Measurements from ENCODE around the gene TNS3. TPM values are rescaled to one million over a fixed set of nuclear protein-coding genes. Genes with fewer than 3 reads are reported as not detected.
A peak's percentile ranks its signal among the peaks of the same experiment; 100 is the strongest.

Gene TNS3
- total RNA-seq, 1 experiment from 2014 or later, result 61.7 TPM

GRCh38 chr7:47507522-47507921, 74.4 kb downstream of the TNS3 start:
- no peak for DNase-seq (ENCODE audit: low read depth, low spot score)
- in situ Hi-C loops (cut with HindIII; ENCODE audit: low pct_unique_long_range_greater_than_20kb, low sequenced_read_pairs), result no loop called here

GRCh38 chr7:47506382-47507339, 75.2 kb downstream of the TNS3 start:
- in situ Hi-C loops (cut with HindIII; ENCODE audit: low pct_unique_long_range_greater_than_20kb, low sequenced_read_pairs), result no loop called here
- DNase-seq (ENCODE audit: low read depth, low spot score), result no peak

DNA sequence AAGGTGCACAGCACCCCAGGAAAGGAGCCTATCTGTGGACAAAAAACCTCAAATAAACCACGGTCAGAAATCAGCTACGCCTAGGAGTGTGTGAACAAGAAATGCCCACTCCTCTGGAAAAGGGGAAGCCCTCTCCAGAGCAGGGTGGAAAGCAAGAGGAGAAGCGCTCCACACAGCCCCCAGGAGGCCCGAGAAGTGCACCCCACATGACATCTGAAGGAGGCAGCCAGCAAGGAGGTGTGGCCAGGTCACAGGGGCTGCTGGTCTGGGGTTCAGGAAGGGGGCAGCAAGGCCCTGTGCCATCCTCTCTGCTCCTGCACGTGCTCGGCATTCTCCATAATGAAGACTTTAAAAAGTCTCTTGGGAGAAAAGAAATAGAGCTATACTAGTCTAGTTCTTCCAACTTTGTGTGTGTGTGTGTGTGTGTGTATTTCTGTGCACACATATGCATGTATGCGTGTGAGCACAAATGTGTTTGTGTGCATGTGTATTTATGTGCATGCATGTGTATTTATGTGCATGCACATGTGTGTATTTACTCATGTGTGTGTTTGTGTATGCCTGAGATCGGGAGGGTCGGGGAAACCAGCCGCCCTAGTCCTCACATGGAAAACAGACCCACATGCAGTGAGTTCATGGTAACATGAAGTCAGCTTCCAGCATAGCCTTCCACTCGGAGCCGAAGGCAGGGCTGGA, 76.5 kb downstream of the TNS3 start:
- in situ Hi-C loops (cut with HindIII; ENCODE audit: low pct_unique_long_range_greater_than_20kb, low sequenced_read_pairs), result no loop called here
- no peak for DNase-seq (ENCODE audit: low read depth, low spot score)

- in situ Hi-C loops (cut with HindIII; ENCODE audit: low pct_unique_long_range_greater_than_20kb, low sequenced_read_pairs), result no loop called here
- DNase-seq (ENCODE audit: low read depth, low spot score), result peak; percentile 92
Measured at GRCh38 chr7:47504551-47505311, 77.2 kb downstream of the TNS3 start.

GRCh38 chr7:47503281-47503680, 78.6 kb downstream of the TNS3 start:
- DNase-seq (ENCODE audit: low read depth, low spot score), result peak; percentile 61
- in situ Hi-C loops (cut with HindIII; ENCODE audit: low pct_unique_long_range_greater_than_20kb, low sequenced_read_pairs), result no loop called here

- in situ Hi-C loops (cut with HindIII; ENCODE audit: low pct_unique_long_range_greater_than_20kb, low sequenced_read_pairs), result no loop called here
- DNase-seq (ENCODE audit: low read depth, low spot score), result no peak
Measured at GRCh38 chr7:47502240-47502877, 79.6 kb downstream of the TNS3 start.

DNA sequence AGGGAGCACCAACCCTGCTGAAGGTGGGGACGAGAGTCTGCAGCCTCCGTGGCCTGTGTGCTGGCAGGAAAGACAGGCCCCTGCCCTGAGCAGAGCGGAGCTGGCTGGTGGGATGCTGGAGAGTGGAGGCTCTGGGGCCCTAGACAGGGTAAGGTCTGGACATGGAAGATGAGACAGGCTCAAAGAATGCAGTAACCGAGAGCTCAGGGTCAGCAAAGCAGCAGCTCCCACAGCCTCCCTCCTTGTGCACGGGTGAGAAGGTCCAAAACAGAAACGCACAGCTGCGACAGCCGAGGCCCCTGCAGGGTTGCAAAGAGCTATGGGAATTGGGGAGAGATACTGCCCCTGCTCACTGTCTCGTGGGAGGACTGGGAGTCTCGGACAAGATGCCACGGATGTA, 80.5 kb downstream of the TNS3 start:
- in situ Hi-C loops (cut with HindIII; ENCODE audit: low pct_unique_long_range_greater_than_20kb, low sequenced_read_pairs), result no loop called here
- no peak for DNase-seq (ENCODE audit: low read depth, low spot score)

DNA sequence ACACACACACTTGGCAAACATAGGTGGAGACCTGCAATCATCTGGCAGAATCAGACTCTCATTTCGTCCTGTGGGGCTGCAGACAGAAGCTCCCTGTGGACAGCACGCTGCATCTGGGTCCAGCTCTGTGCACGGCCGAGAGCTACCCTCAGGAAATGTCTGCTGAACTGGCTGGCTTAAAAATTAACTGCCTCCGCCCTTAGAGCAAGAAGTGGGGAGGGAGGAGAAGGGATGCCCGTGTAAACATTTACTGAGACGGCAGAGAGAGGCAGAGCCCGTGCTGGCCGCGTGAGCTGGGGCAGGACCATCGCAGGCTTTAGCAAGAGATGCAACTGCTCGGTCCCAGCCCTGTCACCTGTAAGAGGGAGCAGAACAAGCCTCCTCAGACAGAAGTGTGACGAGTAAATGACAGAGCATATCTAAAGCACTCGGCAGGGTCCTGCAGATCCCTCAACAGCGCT, 81.8 kb downstream of the TNS3 start:
- DNase-seq (ENCODE audit: low read depth, low spot score), result no peak
- in situ Hi-C loops (cut with HindIII; ENCODE audit: low pct_unique_long_range_greater_than_20kb, low sequenced_read_pairs), result no loop called here

DNA sequence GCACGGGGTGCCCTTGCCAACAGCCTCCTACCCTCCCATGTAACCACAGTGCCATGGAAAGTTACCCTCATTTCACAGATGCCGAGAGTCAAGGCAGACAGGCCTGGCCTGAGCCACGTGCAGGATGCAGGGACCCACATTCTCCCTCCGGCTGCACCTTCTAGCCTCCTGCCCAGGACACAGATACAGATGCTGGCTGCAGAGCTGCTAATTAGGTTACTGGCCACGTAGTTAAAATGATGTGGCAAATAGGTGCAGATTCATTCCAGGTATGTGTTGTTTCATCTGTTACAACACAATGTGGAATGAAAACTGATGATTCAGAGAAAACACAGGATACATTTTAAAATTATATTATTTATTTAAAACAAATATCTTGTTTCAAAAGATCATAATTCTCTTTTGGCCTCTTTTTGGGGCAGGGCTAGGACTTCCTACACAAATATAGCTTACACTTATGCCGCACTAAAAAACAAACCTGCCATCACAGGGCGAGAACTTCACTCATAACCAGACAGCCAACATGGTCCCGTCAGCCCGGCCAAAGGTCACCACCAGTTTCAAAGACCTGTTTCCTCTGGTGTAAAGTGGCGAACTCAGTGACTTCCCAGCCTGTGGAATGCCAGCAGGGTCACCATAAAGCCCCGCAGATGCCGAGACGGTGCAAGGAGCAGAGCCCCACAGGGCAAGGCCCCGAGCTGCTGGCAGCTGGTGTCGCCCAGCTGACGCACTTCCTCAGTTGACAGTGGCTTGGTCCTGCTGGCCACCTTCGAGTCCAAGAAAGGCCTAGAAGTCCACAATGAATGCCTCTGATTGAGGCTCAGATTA, 83.5 kb downstream of the TNS3 start:
- in situ Hi-C loops (cut with HindIII; ENCODE audit: low pct_unique_long_range_greater_than_20kb, low sequenced_read_pairs), result no loop called here
- DNase-seq (ENCODE audit: low read depth, low spot score), result no peak

DNA sequence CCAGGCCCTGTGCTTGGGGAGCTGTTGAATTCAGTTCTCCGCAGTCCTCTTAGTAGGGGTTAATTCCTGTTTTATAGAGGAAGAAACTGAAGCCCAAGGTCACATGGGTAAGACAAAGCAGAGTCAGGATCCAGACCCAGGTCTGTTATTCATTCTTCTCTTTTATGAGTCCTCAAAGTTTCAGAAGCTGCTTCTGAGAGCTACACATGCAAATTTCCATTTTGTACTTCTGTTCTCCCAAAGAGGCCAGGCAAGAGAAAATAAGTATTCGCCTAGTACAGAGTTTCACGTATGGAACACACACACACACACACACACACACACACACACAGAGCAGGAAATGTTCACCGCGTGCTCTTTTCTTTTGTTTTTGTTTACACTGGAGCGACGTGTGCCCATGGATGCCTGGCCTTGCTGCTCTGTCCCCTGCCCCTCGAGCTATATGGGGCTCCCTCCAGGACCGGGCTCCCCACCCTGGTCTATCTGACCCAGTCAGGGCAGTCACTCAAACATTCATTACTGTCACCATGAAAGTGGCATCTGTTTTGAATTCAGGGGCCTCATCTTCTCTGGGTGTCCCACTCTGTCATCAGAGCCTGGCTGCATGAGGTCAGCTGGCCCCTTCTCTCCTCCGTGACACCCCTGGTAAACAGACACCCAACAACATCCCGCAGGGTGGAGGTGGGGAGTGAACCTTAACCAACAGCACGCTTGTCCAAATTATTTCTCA, 84.4 kb downstream of the TNS3 start:
- in situ Hi-C loops (cut with HindIII; ENCODE audit: low pct_unique_long_range_greater_than_20kb, low sequenced_read_pairs), result no loop called here

DNA sequence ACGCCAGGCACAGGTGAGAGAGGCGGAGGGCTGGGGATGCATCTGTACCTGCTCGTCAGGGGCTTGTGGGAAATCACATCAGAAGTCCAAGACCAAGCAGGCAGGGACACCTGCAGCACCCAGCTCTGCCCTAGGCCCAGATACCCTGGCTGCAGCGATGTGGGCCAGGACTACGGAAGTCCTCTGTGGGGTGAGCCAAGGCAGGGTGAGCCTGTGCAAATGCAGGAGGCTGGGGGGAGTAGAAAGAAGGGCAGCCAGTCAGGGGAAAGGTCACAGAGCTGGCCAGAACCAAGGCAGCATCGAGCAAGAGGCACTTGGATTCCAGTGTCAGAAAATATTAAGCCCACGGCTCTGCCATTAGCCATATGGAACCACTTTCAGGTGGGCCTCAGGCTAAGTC, 85.2 kb downstream of the TNS3 start:
- no peak for DNase-seq (ENCODE audit: low read depth, low spot score)
- in situ Hi-C loops (cut with HindIII; ENCODE audit: low pct_unique_long_range_greater_than_20kb, low sequenced_read_pairs), result no loop called here

More for the DNA sequence above, 84.4 kb downstream of the TNS3 start:
- no peak for DNase-seq (ENCODE audit: low read depth, low spot score)

GRCh38 chr7:47496056-47496665, 85.8 kb downstream of the TNS3 start:
- in situ Hi-C loops (cut with HindIII; ENCODE audit: low pct_unique_long_range_greater_than_20kb, low sequenced_read_pairs), result no loop called here
- DNase-seq (ENCODE audit: low read depth, low spot score), result no peak

- in situ Hi-C loops (cut with HindIII; ENCODE audit: low pct_unique_long_range_greater_than_20kb, low sequenced_read_pairs), result no loop called here
- DNase-seq (ENCODE audit: low read depth, low spot score), result no peak
Measured at GRCh38 chr7:47493976-47494911, 87.7 kb downstream of the TNS3 start.

GRCh38 chr7:47492716-47493325, 89.1 kb downstream of the TNS3 start:
- DNase-seq (ENCODE audit: low read depth, low spot score), result no peak
- in situ Hi-C loops (cut with HindIII; ENCODE audit: low pct_unique_long_range_greater_than_20kb, low sequenced_read_pairs), result no loop called here

Data from SK-MEL-5 (cell line).